ENCODE data around the gene TUBA1C. TPM values are rescaled to one million over a fixed set of nuclear protein-coding genes. Genes with fewer than 3 reads are reported as not detected.
"Not testable (repeated sequence)": the region's sequence is repeated elsewhere in the genome, so short reads cannot be mapped to it uniquely, and the experiment has no call there.

The TUBA1C gene
- total RNA-seq, 4 donors from 2014 or later: 129 to 190 (median 167) TPM

- Histone ChIP-seq H3K27ac (replicated peaks in 1 of 4) (no peak overlapping the region), H3K36me3 (no peaks in the 10 kb centered on the region), H3K4me1 (no peaks in the 10 kb centered on the region), H3K27me3 (no peaks in the 10 kb centered on the region), H3K4me3 (no peak overlapping the region), H3K9me3 (no peaks in the 10 kb centered on the region)
- 90% methylated on average over 5 of the region's 5 CpGs for WGBS
- intact Hi-C loops (cut with DNase I): no loop called here
- no peak for DNase-seq (ENCODE audit: extremely low spot score)
- no peak for TF ChIP-seq EP300 (IDR thresholded peaks at IDR 0.05)
- no peak for TF ChIP-seq POLR2A (IDR thresholded peaks at IDR 0.05; ENCODE audit: low read depth)
- TF ChIP-seq CTCF (IDR thresholded peaks at IDR 0.05): no peak
- no peak for TF ChIP-seq POLR2AphosphoS5 (IDR thresholded peaks at IDR 0.05)
Observed at GRCh38 chr12:49251357-49251756, 13.5 kb upstream of the TUBA1C start.

GRCh38 chr12:49253033-49253623 is 11.8 kb upstream of the TUBA1C start:
- Histone ChIP-seq H3K9me3 (no peaks in the 10 kb centered on the region), H3K36me3 (no peaks in the 10 kb centered on the region), H3K27ac (replicated peaks in 1 of 4) (no peak overlapping the region), H3K4me3 (no peak overlapping the region), H3K27me3 (no peaks in the 10 kb centered on the region), H3K4me1 (no peaks in the 10 kb centered on the region)
- WGBS: 86% methylated on average over 11 of the region's 11 CpGs
- no peak for TF ChIP-seq POLR2A (IDR thresholded peaks at IDR 0.05; ENCODE audit: low read depth)
- TF ChIP-seq CTCF (IDR thresholded peaks at IDR 0.05): no peak
- TF ChIP-seq POLR2AphosphoS5 (IDR thresholded peaks at IDR 0.05): no peak
- TF ChIP-seq EP300 (IDR thresholded peaks at IDR 0.05): no peak
- no peak for DNase-seq (ENCODE audit: extremely low spot score)
- intact Hi-C loops (cut with DNase I): no loop called here

- intact Hi-C loops (cut with DNase I); H3K27me3 ChIP-seq; H3K36me3 ChIP-seq; H3K4me3 ChIP-seq; H3K4me1 ChIP-seq; H3K9me3 ChIP-seq; DNase-seq (ENCODE audit: extremely low spot score); H3K27ac ChIP-seq (replicated peaks in 1 of 4): not testable (repeated sequence)
- 93% methylated on average over 10 of the region's 10 CpGs for WGBS
Observed at GRCh38 chr12:49255456-49255855, 9.4 kb upstream of the TUBA1C start.

GRCh38 chr12:49255857-49256637 is 8.8 kb upstream of the TUBA1C start:
- DNase-seq (ENCODE audit: extremely low spot score): no peak
- Histone ChIP-seq H3K27me3 (no peaks in the 10 kb centered on the region), H3K27ac (replicated peaks in 1 of 4) (no peak overlapping the region), H3K36me3 (no peaks in the 10 kb centered on the region), H3K9me3 (no peaks in the 10 kb centered on the region), H3K4me3 (no peak overlapping the region), H3K4me1 (peaks cover 0 to 10% (median 5%) of the 10 kb centered on the region in 4 donors)
- WGBS: 92% methylated on average over 10 of the region's 11 CpGs
- intact Hi-C loops (cut with DNase I): no loop called here
- no peak for TF ChIP-seq POLR2A (IDR thresholded peaks at IDR 0.05; ENCODE audit: low read depth)
- no peak for TF ChIP-seq EP300 (IDR thresholded peaks at IDR 0.05)
- TF ChIP-seq POLR2AphosphoS5 (IDR thresholded peaks at IDR 0.05): no peak
- no peak for TF ChIP-seq CTCF (IDR thresholded peaks at IDR 0.05)

GRCh38 chr12:49257508-49258184 is 7.2 kb upstream of the TUBA1C start:
- H3K9me3 ChIP-seq; H3K27me3 ChIP-seq; H3K4me1 ChIP-seq; H3K27ac ChIP-seq (replicated peaks in 1 of 4); intact Hi-C loops (cut with DNase I); H3K36me3 ChIP-seq; H3K4me3 ChIP-seq; DNase-seq (ENCODE audit: extremely low spot score): not testable (repeated sequence)
- WGBS: 89% methylated on average over 10 of the region's 10 CpGs
